ENCODE data around the gene SLC22A14. TPM values are rescaled to one million over a fixed set of nuclear protein-coding genes. Genes with fewer than 3 reads are reported as not detected.

Gene SLC22A14
- total RNA-seq, 3 donors from 2014 or later (not counting 1 experiment from before 2014, with no cell fraction given) = 0.20 TPM; not detected in 2

GRCh38 chr3:38250198-38250597 is 31.9 kb upstream of the SLC22A14 start:
- Histone ChIP-seq H3K36me3 (ENCODE audit: control insufficient read depth, insufficient read depth, low read length) (peaks cover 78% of the 10 kb centered on the region), H3K27ac (ENCODE audit: low read length) (no peak overlapping the region), H3K4me1 (ENCODE audit: control insufficient read depth, insufficient read depth, low read length) (no peaks in the 10 kb centered on the region), H3K27me3 (ENCODE audit: control insufficient read depth, insufficient read depth, low read length) (no peaks in the 10 kb centered on the region), H3K9me3 (ENCODE audit: control insufficient read depth, insufficient read depth, low read length) (no peaks in the 10 kb centered on the region), H3K4me3 (ENCODE audit: low read length) (no peak overlapping the region)
- no peak for ATAC-seq
- H3K4me3 Mint-ChIP-seq = no peak overlapping the region
- no peaks in the 10 kb centered on the region for H3K9me3 Mint-ChIP-seq
- no peak for DNase-seq
- TF ChIP-seq CTCF (IDR thresholded peaks at IDR 0.05) = no peak
- WGBS (ENCODE audit: insufficient coverage) = 100% methylated on average over 1 of the region's 2 CpGs
- no peaks in the 10 kb centered on the region for H3K27me3 Mint-ChIP-seq (ENCODE audit: low read depth in 2 of 2)
- peaks cover 6 to 8% of the 10 kb centered on the region in 2 donors for H3K4me1 Mint-ChIP-seq
- H3K27ac Mint-ChIP-seq = no peak overlapping the region
- intact Hi-C loops (cut with micrococcal nuclease) = no loop called here
- H3K36me3 Mint-ChIP-seq = peaks cover 51% of the 10 kb centered on the region

GRCh38 chr3:38251197-38251596 is 30.9 kb upstream of the SLC22A14 start:
- ATAC-seq (no peak), DNase-seq (no peak)
- Mint-ChIP-seq H3K36me3 (peaks cover 46% of the 10 kb centered on the region), H3K4me3 (no peak overlapping the region), H3K27me3 (ENCODE audit: low read depth in 2 of 2) (no peaks in the 10 kb centered on the region), H3K9me3 (no peaks in the 10 kb centered on the region), H3K4me1 (peaks cover 6 to 13% of the 10 kb centered on the region in 2 donors), H3K27ac (no peak overlapping the region)
- no peaks in the 10 kb centered on the region for H3K4me1 ChIP-seq (ENCODE audit: control insufficient read depth, insufficient read depth, low read length)
- H3K36me3 ChIP-seq (ENCODE audit: control insufficient read depth, insufficient read depth, low read length) = peaks cover 74% of the 10 kb centered on the region
- intact Hi-C loops (cut with micrococcal nuclease) = no loop called here
- H3K4me3 ChIP-seq (ENCODE audit: low read length) = no peak overlapping the region
- WGBS (ENCODE audit: insufficient coverage) = 96% methylated on average over 4 of the region's 4 CpGs
- no peaks in the 10 kb centered on the region for H3K9me3 ChIP-seq (ENCODE audit: control insufficient read depth, insufficient read depth, low read length)
- no peak for TF ChIP-seq CTCF (IDR thresholded peaks at IDR 0.05)
- no peaks in the 10 kb centered on the region for H3K27me3 ChIP-seq (ENCODE audit: control insufficient read depth, insufficient read depth, low read length)
- no peak overlapping the region for H3K27ac ChIP-seq (ENCODE audit: low read length)

GRCh38 chr3:38253704-38254103 is 28.4 kb upstream of the SLC22A14 start:
- intact Hi-C loops (cut with micrococcal nuclease) = no loop called here
- no peak for ATAC-seq
- no peaks in the 10 kb centered on the region for H3K4me1 ChIP-seq (ENCODE audit: control insufficient read depth, insufficient read depth, low read length)
- DNase-seq = no peak
- 94% methylated on average over 2 of the region's 4 CpGs for whole genome bisulfite sequencing (ENCODE audit: insufficient coverage)
- H3K9me3 ChIP-seq (ENCODE audit: control insufficient read depth, insufficient read depth, low read length) = no peaks in the 10 kb centered on the region
- Mint-ChIP-seq H3K27ac (no peak overlapping the region), H3K27me3 (ENCODE audit: low read depth in 2 of 2) (no peaks in the 10 kb centered on the region), H3K4me3 (no peak overlapping the region), H3K9me3 (no peaks in the 10 kb centered on the region), H3K36me3 (peaks cover 27% of the 10 kb centered on the region), H3K4me1 (peaks cover 20 to 22% of the 10 kb centered on the region in 2 donors)
- no peak overlapping the region for H3K27ac ChIP-seq (ENCODE audit: low read length)
- peaks cover 56% of the 10 kb centered on the region for H3K36me3 ChIP-seq (ENCODE audit: control insufficient read depth, insufficient read depth, low read length)
- TF ChIP-seq CTCF (IDR thresholded peaks at IDR 0.05) = no peak
- H3K4me3 ChIP-seq (ENCODE audit: low read length) = no peak overlapping the region
- H3K27me3 ChIP-seq (ENCODE audit: control insufficient read depth, insufficient read depth, low read length) = no peaks in the 10 kb centered on the region

- H3K36me3 ChIP-seq (ENCODE audit: control insufficient read depth, insufficient read depth, low read length) = peaks cover 44% of the 10 kb centered on the region
- peaks cover 20 to 23% of the 10 kb centered on the region in 2 donors for H3K4me1 Mint-ChIP-seq
- H3K4me1 ChIP-seq (ENCODE audit: control insufficient read depth, insufficient read depth, low read length) = no peaks in the 10 kb centered on the region
- H3K9me3 ChIP-seq (ENCODE audit: control insufficient read depth, insufficient read depth, low read length) = no peaks in the 10 kb centered on the region
- no peaks in the 10 kb centered on the region for H3K27me3 Mint-ChIP-seq (ENCODE audit: low read depth in 2 of 2)
- WGBS (ENCODE audit: insufficient coverage) = 92% methylated on average over 2 of the region's 2 CpGs
- no peak overlapping the region for H3K27ac ChIP-seq (ENCODE audit: low read length)
- TF ChIP-seq CTCF (IDR thresholded peaks at IDR 0.05) = no peak
- peaks cover 27% of the 10 kb centered on the region for H3K36me3 Mint-ChIP-seq
- no peak for DNase-seq
- H3K27ac Mint-ChIP-seq = no peak overlapping the region
- no peak overlapping the region for H3K4me3 Mint-ChIP-seq
- no peaks in the 10 kb centered on the region for H3K9me3 Mint-ChIP-seq
- ATAC-seq = no peak
- no peak overlapping the region for H3K4me3 ChIP-seq (ENCODE audit: low read length)
- no peaks in the 10 kb centered on the region for H3K27me3 ChIP-seq (ENCODE audit: control insufficient read depth, insufficient read depth, low read length)
- intact Hi-C loops (cut with micrococcal nuclease) = no loop called here
Observed at GRCh38 chr3:38254872-38255271, 27.2 kb upstream of the SLC22A14 start.

Measured in natural killer cell (primary cell).